Measurements from ENCODE around the gene SIN3A.
"Not testable (repeated sequence)": the region's sequence is repeated elsewhere in the genome, so short reads cannot be mapped to it uniquely, and the experiment has no call there.

SIN3A gene

GRCh38 chr15:75451674-75452363 is at the start of gene SIN3A:
Gene SIN3A, minus strand, starts transcription at chr15:75451690. Its CDS starts 21,315 bp downstream, at chr15:75430375.
- DNase-seq, result peak; percentile 99 to 100

GRCh38 chr15:75493732-75494131 is 42.2 kb upstream of the SIN3A start:
- DNase-seq, result no peak

GRCh38 chr15:75483961-75484360 is 32.5 kb upstream of the SIN3A start:
- no peak for DNase-seq

- not testable (repeated sequence) for DNase-seq
These were observed 32.1 kb upstream of the SIN3A start for GRCh38 chr15:75483556-75483955.

- DNase-seq, result no peak
These were observed 31.6 kb upstream of the SIN3A start for GRCh38 chr15:75483106-75483505.

- DNase-seq, result not testable (repeated sequence)
These were observed 29.0 kb upstream of the SIN3A start for GRCh38 chr15:75480463-75480862.

- no peak for DNase-seq
These were observed 28.2 kb upstream of the SIN3A start for GRCh38 chr15:75479670-75480069.

- not testable (repeated sequence) for DNase-seq
These were observed 25.6 kb upstream of the SIN3A start for GRCh38 chr15:75477094-75477493.

GRCh38 chr15:75468913-75469598 is 17.6 kb upstream of the SIN3A start:
- DNase-seq, result no peak

GRCh38 chr15:75460646-75461045 is 9.2 kb upstream of the SIN3A start:
- no peak for DNase-seq

- no peak for DNase-seq
These were observed 8.1 kb upstream of the SIN3A start for GRCh38 chr15:75459581-75459980.

GRCh38 chr15:75456710-75457109 is 5.2 kb upstream of the SIN3A start:
- no peak for DNase-seq

- DNase-seq, result no peak
These were observed 4.6 kb upstream of the SIN3A start for GRCh38 chr15:75455982-75456531.

- peak; percentile 41 to 53 for DNase-seq
These were observed 4.0 kb upstream of the SIN3A start for GRCh38 chr15:75455424-75455981.

- no peak for DNase-seq
These were observed 3.2 kb upstream of the SIN3A start for GRCh38 chr15:75454471-75455378.

- DNase-seq, result peak; percentile 97 to 99
These were observed 2.4 kb upstream of the SIN3A start for GRCh38 chr15:75453703-75454470.

- peak in 1 of 2 experiments; percentile 47 for DNase-seq
These were observed 1.6 kb upstream of the SIN3A start for GRCh38 chr15:75452865-75453702.

GRCh38 chr15:75452364-75452864 is 924 bp upstream of the SIN3A start:
- peak; percentile 56 to 86 for DNase-seq

- DNase-seq, result no peak
These were observed 252 bp downstream of the SIN3A start for GRCh38 chr15:75451202-75451673.

Measured in NCI-H446 (cell line).